WI38 (cell line): Measurements from ENCODE around the gene LMAN2.

Experiments
- H3K4me3 ChIP-seq: 2 replicates; pipeline ENCODE4 v1.5.1; 2011; ENCODE audit warnings: low read depth, mild to moderate bottlenecking, control low read depth, low read length
- CTCF ChIP-seq: IDR thresholded peaks from 2 replicates; pipeline ENCODE4 v1.5.1; 2012; ENCODE audit warnings: low read depth, mild to moderate bottlenecking, control low read depth, low read length

The LMAN2 gene

GRCh38 chr5:177386542-177386941, 35.1 kb upstream of the LMAN2 start:
- no peak overlapping the region for H3K4me3 ChIP-seq
- no peak for TF ChIP-seq CTCF

GRCh38 chr5:177385720-177386119, 34.3 kb upstream of the LMAN2 start:
- H3K4me3 ChIP-seq = no peak overlapping the region
- no peak for TF ChIP-seq CTCF

GRCh38 chr5:177384134-177384533, 32.7 kb upstream of the LMAN2 start, which contains the start of gene SLC34A1:
TSS of gene SLC34A1 (plus strand) at chr5:177384434. CDS start at chr5:177385742, 1,308 bp downstream.
- H3K4me3 ChIP-seq = no peak within 1 kb of the TSS
- no peak for TF ChIP-seq CTCF

GRCh38 chr5:177383181-177383580, 31.7 kb upstream of the LMAN2 start:
- no peak overlapping the region for H3K4me3 ChIP-seq
- TF ChIP-seq CTCF = no peak

- H3K4me3 ChIP-seq = no peak overlapping the region
- TF ChIP-seq CTCF = 0 out of 2 replicates have a peak, but pooled peaks have one; percentile 26
These were observed 31.1 kb upstream of the LMAN2 start for GRCh38 chr5:177382423-177383029.

- no peak overlapping the region for H3K4me3 ChIP-seq
- TF ChIP-seq CTCF = no peak
These were observed 29.3 kb upstream of the LMAN2 start for GRCh38 chr5:177380805-177381126.

GRCh38 chr5:177378884-177379883, 27.7 kb upstream of the LMAN2 start:
- no peak overlapping the region for H3K4me3 ChIP-seq
- no peak for TF ChIP-seq CTCF
